Stimulated activated CD8-positive, alpha-beta memory T cell treated with anti-CD3 and anti-CD28 coated beads, Interleukin-2, amount 100 ng/mL, for 48 hours (primary cell): Measurements from ENCODE around the gene PDE6B.
"Not testable (repeated sequence)": the region's sequence is repeated elsewhere in the genome, so short reads cannot be mapped to it uniquely, and the experiment has no call there.

ENCODE experiments used
- DNase-seq, 2 donors: peaks; one replicate each; pipeline ENCODE4 v3.0.0-alpha.2; 2020; ENCODE audit warnings: low read depth in 2 of 2

The PDE6B gene

GRCh38 chr4:622071-622995 lies 3.0 kb upstream of the PDE6B start:
- DNase-seq = no peak

DNA sequence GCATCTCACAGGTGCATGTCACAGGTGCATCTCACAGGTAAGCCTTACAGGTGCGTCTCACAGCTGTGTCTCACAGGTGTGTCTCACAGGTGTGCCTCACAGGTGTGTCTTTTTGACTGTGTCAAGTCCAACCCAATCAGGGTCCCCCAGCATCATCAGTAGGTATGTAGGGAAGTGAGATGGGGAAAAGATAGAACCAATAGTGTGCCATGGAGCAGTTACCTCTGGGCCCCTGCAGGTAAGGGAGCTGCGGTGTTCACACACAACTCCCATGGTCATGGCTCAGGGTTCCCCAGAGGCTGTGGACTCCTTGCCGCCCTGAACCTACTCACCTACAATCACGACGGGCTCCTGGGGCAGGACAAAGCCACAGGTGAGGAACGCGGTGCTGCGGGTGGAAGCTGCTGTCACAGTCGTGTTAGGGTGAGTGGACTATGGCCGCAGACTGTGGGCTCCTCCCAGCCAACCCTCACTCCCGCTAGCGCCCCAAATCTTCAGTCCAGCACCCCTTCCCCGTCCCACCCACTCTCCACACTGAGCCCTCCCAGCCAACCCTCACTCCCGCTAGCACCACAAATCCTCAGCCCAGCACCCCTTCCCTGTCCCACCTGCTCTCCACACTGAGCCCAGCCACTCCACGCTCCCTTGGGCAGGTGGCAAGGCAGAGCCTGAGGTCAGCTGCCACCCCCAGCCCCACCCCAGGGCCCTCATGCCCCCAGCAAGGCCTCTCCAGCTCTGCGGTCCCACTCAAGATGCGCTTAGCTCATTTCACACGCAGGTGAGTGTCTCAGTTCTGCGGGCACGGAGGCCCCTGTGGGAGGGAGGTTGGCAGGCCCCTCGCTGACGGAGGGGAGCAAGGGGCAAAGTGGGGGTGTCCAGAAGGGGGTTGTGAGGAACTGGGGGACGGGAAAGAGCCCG lies 2.1 kb upstream of the PDE6B start:
- DNase-seq = no peak

DNA sequence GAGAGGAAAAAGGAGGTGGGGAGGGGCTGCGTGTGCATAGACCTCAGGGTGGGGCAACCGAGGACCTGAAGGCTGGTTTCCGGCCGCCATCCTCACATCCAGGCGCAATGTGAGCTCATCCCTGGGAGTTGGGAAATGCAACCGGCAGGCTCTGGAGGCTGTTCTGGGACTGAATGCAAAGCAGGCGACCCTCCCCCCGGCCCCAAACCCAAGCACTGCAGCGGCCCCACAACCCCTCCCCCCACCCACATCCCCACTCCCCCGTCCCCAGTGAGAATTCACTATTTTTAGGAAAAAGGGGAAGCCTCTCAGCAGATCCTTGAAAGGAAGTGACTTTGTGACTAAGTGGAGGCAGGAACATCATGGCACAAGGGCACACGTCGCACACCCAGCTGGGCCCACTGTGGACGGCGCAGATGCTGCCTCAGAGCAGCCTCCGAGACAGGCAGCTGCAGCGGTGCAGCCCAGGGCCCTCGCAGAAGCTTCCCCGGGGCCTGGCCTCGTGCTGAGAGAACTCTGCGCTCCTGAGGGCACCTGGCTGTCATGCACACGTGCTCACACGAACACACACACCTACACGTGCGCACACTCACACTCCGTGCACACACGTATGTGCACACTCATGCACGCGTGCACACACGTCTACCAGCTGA lies 1.3 kb upstream of the PDE6B start:
- no peak for DNase-seq

DNA sequence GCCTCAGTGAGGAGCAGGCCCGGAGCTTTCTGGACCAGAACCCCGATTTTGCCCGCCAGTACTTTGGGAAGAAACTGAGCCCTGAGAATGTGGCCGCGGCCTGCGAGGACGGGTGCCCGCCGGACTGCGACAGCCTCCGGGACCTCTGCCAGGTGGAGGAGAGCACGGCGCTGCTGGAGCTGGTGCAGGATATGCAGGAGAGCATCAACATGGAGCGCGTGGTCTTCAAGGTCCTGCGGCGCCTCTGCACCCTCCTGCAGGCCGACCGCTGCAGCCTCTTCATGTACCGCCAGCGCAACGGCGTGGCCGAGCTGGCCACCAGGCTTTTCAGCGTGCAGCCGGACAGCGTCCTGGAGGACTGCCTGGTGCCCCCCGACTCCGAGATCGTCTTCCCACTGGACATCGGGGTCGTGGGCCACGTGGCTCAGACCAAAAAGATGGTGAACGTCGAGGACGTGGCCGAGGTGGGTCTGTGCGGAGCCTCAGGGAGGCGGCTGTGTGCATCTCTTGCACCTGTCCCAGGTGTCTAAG lies 323 bp downstream of the PDE6B start:
- no peak for DNase-seq

DNA sequence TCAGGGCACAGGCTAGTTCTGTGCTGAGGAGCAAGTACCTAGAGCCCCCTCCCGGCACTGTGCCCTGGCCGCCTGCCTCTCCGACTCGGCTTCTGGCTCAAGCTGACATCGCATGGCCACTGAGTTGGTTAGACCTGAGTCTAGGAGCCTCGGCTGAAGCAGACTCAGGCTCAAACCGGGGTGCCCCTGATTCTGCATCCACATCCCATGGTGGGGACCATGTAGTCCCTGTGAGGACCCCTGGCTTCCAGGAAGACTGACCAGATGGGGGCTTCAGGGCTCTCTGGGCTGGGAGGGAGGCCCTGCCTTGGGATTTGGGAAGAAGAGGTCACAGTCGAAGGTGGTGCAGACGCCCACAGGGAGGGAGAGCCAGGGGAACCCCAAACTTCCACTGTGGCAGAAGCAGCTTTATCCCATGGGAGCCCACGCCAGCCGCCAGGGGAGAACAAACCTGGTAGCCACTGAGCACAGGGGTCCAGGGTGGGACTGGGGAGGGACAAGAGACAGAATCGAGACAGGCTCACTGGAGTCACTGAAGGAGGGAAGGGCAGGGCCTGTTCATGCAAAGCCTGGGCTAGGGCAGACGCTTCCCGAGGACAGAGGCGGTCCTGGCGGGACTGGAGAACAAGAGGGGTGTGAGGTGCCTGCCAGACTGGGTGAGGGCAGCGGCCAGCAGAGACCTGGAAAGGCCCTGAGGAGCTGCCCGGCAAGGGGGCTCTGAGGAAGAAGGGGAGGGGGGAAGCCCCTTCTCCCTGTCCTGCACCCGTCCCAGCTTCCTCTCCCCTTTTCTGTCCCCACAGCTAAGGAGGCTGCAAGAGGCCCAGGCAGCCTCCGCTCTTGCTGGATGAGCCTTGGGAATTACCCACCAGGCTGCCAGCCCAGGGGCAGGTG lies 1.1 kb downstream of the PDE6B start:
- no peak for DNase-seq

DNA sequence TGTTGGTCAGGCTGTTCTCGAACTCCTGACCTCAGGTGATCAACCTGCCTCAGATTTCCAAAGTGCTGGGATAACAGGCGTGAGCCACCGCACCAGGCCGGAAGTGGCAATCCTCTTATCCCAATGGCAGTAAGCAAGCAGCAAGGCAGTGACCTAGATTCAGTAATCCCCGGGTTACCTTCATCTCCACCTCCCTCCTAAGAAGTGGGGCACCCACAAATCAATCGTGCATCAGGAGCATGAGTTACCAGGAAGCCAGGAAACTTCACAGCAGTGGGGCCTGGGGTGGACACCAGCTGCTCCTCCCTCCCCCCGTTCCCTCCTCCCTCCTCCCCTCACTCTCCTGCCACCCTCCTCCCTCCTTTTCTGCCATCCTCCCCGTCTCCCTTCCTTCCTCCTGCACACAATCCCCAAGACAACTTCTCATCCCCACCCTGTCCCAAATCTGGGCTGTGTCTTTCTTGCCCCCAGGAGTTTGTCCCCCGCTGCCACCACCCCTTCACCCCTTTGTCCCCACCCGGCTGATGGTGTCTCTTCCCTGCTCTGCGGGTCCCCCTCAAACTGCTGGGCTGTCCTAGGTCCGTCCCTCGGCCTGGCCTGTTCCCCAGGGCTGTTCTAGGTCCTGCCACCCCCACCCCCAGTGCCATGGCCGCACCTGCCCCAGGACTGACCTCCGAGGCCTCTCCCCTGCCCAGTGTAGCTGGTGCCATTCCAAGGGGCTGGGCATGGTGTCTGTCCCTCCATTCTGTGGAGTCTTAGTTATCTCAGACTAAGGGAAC lies 2.2 kb downstream of the PDE6B start:
- DNase-seq = no peak

DNA sequence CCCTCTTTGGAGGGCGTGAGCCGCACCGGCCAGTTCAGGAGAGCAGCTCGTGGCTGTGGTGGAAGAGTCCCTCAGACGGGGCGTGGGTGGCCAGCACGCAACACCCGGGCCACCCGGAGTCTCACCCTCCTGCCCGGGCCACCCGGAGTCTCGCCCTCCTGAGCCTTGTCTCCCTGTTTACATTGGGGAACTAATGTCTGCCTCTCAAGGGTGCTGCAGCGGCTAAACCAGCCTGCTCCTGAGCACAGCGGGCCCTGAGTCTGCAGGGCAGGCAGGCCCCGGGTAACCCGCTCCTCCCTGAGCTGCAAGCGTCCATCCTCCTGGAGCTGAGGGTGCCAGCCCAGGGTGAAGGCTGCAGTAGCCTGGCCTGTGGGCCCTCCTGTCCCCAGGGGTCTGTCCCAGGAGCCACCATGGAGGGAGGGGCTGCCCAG lies 3.0 kb downstream of the PDE6B start:
- no peak for DNase-seq

DNA sequence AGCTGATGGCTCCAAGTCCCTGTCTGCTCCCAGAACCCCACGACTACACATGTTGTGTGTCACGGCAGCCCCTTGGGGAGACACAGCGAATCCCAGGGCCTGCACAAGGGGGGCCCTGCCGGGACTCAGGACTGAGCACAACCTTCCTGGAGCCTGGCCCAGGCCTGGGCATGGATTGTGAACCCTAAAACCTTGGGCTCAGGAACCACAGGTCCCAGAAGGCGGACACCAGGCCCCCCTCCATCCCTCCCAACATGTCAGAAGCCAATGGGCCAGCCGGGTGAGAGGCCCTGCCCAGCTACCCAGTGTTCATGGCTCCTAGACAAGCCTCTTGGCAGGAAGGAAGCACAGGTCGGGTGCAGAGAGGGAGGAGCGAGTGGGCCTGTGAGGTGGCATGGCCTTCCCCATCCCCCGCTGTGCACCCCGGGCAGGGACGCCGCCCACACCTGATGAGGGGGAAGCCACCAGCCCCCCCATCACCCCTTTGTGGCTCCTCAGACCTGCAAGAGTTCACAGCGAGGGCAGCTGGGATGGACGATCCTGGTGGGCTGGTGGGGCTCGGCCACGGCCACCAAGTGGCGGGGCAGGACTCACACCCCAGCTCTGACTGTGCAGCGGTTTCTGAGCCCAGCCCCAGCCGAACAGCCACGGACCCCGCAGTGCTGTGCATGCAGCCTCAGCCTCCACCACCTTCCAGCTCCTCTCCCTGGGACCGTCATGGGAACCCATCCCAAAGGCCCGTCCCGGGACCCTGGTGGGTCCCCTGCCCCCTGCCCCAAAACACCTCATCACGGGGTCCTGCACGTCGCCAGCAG lies 3.7 kb downstream of the PDE6B start:
- no peak for DNase-seq

DNA sequence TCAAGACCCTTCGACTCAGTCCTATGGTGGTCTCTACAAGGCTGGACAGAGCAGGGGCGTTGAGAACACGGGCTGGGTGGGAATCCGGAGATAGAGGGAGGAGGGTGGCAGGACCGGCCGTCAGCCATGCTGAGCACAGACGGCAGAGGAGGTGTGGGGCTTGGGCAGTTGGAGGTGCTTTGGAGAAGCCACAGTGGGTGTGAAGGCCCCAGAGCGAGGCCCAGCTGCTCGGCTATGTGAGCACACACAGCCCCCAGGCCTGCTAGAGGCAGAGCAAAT lies 4.2 kb downstream of the PDE6B start:
- no peak for DNase-seq

DNA sequence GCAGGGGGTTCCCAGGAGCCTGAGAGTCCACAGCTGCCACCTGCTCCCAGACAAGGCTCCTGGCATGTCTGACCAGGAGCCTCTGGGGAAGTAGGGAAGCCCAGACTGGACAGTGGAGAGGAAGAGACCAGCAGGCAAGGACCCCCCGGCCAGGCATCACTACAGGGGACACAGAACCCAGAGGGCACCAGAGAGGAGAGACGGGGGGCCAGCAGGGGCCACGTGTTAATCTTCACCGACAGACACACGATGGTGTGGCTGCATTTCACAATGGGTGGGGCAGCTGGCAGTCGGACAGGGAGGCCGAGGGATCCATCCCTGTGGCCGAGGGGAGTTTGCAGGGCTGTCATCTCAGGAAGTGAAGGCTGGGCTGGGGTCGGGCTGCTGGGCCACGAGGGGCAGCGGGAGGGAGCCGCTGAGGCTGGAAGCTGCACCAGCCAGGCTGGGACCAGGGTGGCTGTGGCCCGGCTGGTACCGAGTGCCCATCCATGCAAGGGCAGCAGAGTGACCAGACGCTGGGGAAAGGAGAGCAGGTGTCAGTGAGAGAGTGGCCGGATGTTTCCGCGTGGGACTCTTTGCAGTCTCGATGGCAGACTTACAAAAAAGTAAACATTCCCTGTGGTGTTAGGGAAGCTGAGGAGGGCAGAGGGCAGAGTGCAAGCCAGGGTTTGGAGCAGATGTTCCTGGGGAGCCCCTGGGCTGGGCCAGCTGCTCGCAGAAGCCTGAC lies 4.7 kb downstream of the PDE6B start:
- DNase-seq = no peak

GRCh38 chr4:630656-631055 lies 5.3 kb downstream of the PDE6B start:
- no peak for DNase-seq

DNA sequence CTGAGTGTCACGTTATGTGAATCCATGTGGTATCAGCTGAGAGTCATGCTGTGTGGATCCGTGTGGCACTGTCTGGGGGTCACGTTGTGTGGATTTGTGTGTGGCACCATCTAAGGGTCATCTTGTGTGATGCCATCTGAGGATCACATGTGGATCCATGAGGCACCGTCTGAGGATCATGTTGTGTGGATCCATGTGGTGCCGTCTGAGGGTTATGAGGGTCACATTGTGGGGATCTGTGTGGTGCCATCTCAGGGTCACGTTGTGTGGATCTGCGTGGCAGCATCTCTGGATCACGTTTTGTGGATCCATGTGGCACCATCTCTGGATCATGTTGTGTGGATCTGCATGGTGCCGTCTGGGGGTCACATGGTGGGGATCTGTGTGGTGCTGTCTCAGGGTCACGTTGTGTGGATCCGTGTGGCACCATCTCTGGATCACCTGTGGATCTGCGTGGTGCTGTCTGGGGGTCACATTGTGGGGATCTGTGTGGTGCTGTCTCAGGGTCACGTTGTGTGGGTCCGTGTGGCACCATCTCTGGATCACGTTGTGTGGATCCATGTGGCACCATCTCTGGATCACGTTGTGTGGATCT lies 6.9 kb downstream of the PDE6B start:
- DNase-seq = no peak

- DNase-seq = no peak
Measured at GRCh38 chr4:632926-633325, 7.6 kb downstream of the PDE6B start.

DNA sequence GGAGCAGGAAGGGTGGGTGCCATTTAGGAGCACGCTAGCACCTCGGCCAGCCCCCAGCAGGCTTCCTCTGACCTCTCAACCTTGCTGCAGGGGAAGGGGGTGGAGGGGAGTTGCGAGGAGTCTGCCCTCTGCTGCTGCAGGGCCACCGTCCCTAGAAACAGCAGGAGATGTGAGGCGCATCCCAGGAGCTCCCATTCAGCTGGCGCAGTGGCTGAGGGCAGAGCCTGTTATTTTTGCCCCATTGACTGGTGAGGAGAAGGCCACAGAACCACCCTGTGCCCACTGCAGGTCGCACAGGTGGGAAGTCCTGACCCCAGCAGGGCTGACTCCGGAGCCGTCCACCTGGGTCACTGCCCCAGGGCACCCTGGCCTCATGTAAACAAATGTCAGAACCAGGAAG lies 8.0 kb downstream of the PDE6B start:
- no peak for DNase-seq

GRCh38 chr4:633976-634598 lies 8.7 kb downstream of the PDE6B start:
- DNase-seq = no peak

DNA sequence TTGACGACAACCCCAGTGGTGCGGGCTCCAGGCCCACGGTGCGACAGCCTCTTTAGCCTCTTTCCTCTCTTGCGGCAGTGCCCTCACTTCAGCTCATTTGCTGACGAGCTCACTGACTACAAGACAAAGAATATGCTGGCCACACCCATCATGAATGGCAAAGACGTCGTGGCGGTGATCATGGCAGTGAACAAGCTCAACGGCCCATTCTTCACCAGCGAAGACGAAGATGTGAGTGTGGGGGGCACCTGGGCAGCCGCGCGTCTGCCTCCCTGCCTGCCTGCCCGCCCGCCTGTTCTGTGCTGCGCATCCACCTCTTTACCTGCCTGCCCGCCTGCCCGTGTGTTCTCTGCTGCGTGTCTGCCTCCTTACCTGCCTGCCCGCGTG lies 9.2 kb downstream of the PDE6B start:
- no peak for DNase-seq

DNA sequence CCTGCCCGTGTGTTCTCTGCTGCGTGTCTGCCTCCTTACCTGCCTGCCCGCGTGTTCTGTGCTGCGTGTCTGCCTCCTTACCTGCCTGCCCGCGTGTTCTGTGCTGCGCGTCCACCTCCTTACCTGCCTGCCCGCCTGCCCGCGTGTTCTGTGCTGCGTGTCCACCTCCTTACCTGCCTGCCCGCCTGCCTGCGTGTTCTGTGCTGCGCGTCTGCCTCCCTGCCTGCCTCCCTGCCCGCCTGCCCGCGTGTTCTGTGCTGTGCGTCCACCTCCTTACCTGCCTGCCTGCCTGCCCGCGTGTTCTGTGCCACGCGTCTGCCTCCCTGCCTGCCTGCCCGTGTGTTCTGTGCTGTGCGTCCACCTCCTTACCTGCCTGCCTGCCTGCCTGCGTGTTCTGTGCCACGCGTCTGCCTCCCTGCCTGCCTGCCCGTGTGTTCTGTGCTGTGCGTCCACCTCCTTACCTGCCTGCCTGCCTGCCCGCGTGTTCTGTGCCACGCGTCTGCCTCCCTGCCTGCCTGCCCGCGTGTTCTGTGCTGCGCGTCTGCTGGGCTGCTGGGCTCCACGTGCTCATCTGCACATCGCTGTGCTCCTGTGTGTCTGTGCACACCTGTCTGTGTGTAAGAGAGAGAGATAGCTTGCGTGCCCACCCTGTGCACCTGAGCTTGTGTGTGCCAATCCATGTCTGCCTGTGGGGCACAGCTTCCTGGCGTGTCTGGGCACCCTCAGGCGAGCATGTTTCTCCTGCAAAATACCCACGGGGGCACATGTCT lies 9.9 kb downstream of the PDE6B start:
- not testable (repeated sequence) for DNase-seq
